NCI-H774 (cell line): ENCODE results near the gene ATG4B.

ENCODE experiments used
- DNase-seq: peaks from one replicate; lab custom pipeline; 2025; lab: John Stamatoyannopoulos, UW

Gene ATG4B

DNA sequence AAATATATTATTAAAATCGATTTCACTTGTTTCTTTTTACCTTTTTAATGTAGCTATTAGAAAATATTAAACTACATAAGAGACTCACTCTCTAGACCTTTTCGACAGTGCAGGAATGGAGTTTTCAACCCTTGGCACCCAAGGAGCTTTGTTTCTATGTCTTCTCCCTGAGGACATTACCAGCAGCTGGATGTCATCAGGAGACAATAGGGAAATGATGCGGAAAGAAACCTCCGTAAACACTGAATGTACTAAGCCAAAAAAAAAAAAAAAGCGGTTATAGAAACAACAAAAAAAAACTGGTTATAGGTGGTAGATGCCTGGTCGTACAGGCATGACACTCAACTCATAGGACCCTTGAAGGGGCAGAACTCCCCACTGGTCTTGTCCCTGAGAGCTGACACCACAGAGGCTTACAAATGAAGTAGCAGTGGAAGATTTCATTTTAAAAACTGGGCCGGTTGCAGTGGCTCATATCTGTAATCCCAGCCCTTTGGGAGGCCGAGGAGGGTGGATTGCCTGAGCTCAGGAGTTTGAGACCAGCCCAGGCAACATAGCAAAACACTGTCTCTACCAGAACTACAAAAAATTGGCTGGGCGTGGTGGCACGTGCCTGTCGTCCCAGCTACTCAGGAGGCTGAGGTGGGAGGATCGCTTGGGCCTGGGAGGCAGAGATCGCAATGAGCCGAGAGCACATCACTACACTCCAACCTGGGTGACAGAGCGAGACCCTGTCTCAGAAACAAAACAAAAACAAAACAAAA lies 24.3 kb upstream of the ATG4B start:
- no peak for DNase-seq

DNA sequence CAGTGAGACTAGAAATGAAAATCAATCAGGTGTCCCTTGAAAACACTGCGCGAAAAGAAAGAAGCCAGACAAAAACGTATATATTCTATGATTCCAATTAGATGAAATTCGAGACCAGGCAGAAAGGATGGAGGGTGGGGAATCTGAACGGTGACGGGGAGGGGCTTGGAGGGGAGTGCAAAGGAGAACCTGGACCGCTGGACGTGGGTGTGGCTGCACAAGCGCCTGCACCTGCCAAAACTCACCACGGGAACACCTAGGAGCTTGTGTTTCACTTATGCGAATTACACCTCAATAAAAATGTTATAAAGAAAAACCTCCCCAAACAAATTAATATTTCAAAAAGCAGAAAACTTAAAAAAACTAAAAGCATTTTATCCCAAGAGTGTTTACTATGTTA lies 22.5 kb upstream of the ATG4B start:
- no peak for DNase-seq

DNA sequence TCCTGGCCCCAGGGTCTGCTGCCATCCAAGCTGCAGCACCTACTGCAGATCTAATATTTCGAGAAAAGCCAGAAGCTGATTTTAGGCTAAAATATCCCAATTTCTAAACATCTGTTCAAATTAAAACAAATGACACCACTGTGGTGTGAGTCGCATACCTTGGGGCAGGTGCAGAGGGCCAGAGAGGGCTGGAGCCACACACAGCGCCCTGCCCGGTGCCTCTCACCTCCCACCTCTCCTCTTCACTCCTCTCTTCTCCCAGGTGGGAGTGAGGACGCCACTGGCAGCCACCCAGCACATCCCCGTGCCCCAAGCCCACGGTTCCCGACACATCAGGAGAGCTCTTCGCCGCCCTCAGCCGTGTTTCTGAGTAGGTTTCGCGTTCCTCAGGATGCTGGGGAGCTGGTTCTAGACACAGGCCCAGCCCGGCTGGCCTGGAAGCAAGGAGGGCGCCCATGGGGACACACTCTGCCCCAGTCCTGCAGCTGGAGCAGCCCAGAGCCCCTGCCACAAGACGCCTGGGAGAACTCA lies 21.9 kb upstream of the ATG4B start:
- DNase-seq = no peak

DNA sequence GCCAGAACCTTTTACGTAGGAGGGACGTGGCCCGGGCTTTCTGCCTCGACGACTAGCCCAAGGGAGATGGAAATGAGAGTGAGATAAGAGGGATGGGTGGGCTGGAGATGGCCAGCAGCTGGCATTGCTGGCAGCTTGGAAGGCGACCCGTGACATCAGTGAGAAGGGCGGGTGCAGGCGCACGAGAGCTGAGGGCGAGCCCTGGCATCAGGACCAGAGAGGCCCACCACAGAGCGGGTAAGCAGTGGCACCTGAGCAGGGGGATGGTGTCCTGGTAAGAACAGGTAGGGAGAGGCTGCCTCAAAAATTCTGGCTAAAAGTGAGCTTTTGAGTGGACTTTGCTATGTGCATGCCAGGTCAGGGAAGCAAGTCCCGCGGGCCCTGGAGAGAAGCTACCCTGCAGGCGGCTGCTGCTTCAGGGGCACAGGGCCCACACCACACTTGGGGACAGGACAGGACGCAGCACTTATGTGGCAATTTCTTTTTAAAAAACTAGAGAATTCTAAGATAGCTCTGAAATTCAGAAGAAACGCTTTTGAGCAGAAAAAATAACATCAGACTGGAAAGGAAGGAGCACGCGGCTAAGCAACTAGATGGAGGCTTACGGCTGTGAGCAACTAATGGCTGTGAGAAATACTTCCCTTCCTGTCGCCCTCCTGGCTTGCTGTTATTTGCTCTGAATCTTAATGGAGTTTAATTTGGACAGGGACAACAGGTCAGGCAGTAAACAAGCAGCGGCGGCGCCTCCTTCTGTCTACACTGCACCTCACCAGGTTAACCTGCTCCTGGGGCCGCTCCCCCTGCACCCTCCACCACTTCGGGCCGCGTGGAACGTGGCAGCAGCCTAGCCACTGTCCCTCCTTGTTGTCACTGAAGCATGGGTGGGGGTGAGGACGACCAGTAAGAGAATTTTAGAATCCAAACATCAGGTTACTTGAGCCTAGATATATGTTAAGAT lies 21.0 kb upstream of the ATG4B start:
- DNase-seq = no peak

DNA sequence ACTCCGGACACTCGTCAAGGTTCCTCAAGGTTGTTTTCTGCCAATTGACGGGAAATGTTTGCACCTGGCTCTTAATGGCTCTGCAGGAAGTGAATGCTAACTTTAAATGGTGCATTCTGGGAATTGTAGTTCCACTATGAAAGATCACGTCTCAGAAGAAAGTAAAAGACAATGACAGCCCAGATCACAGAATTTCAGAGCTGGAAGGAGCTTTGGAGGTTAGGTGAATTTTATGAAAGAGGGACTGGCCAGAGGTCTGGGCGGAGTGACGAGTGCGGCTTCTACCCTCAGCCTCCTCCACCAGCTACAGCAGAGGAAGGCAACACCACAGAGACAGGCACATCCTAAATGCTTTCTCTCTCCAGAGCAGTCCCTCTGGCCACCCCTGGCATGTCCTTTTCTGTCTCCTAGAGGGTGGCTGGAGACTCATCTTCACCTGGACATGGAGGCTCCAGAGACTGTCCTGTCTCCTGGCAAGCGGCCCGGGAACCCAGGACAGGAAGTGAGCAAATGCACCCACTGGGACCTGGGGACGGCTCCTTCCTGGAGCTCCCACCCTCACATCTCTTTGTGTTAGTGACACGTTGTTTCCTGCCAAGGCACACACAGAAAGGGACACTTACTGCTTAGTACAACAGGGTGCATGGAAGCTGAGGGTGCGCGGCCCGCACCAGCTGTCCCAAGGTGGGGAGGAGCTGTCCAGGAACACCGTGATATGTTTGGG lies 19.9 kb upstream of the ATG4B start:
- peak; percentile 34 for DNase-seq

DNA sequence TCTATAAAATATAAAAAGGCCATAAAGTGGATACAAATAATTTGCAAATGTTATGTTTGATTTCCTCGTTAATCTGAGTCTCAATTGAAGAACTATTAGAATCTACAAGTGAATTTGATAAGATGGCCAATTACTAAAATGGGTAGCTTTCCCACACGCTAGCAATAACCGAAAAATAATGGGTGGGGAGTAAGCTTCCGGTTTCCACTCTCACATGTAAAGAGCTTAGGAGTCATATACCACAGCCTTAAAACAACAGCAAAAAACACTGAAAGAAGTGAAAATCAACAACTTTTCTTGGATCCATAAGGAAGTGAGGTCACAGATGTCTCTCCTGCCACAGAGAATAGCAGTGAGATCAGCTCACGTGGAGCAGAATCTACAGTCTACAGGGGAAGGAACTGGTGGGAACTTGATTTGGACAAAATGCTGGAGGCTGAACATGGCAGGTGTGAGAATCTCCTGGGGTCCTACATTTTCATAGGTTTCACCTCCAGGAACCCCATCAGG lies 19.1 kb upstream of the ATG4B start:
- no peak for DNase-seq

DNA sequence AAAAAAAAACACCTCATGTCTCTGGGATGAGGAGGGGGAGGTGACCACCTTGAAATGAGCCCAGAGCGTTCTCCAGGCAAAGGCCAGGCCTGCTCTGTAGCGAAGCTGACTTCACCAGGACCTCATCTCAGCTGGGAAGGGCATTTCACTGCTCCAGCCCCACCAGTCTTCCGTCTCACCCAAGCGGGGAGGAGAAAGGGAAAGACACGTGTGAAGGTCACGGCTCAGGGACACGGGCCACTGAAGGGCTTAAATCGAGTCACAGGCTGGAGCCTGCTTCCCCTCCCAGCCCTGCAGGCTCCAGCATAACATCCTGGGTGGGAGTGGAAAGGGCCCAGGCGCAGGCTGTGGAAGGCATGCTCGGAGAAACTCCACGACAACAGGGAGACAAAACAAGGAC lies 18.7 kb upstream of the ATG4B start:
- no peak for DNase-seq

DNA sequence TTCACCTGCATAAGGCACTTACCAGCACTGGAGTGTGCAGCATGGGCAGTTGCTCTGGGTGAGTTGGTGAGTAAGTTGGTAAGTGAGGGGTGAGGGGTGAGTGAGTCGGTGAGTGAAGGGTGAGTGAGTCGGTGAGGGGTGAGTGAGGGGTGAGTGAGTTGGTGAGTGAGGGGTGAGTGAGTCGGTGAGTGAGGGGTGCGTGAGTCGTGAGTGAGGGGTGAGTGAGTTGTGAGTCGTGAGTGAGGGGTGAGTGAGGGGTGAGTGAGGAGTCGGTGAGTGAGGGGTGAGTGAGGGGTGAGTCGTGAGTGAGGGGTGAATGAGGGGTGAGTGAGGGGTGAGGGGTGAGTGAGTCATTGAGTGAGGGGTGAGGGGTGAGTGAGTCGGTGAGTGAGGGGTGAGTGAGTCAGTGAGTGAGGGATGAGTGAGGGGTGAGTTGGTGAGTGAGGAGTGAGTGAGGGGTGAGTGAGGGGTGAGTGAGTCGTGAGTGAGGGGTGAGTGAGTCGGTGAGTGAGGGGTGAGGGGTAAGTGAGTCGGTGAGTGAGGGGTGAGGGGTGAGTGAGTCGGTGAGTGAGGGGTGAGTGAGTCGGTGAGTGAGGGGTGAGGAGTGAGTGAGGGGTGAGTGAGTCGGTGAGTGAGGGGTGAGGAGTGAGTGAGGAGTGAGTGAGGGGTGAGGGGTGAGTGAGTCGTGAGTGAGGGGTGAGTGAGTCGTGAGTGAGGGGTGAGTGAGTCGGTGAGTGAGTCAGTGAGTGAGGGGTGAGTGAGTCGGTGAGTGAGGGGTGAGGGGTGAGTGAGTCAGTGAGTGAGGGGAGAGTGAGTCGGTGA lies 17.7 kb upstream of the ATG4B start:
- DNase-seq = no peak

DNA sequence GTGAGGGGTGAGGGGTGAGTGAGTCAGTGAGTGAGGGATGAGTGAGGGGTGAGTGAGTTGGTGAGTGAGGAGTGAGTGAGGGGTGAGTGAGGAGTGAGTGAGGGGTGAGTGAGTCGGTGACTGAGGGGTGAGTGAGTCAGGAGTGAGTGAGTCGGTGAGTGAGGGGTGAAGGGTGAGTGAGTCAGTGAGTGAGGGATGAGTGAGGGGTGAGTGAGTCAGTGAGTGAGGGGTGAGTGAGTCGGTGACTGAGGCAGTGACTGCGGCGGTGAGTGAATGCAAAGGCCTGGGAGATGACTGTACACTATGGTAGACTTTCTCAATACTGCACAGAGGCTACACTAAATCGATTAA lies 17.1 kb upstream of the ATG4B start:
- no peak for DNase-seq

DNA sequence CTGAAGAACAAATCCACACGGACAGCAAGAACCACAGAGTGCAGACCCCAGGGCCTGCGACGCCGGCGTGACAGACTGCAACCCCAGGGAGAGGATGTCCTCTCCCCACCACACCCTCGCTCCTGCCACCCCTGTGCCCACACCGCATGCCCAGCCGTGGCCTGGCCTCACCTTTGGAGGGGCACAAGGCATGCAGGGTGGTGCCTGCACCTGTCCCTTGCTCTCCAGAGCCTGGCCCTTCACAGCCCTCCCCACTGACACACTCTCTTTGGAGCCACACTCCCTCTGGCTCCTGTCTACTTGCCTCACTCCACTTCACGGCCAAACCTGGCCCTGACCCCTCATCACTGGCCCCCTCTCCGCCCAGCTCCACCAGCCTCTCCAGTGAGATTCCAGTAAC lies 9.8 kb upstream of the ATG4B start:
- no peak for DNase-seq

DNA sequence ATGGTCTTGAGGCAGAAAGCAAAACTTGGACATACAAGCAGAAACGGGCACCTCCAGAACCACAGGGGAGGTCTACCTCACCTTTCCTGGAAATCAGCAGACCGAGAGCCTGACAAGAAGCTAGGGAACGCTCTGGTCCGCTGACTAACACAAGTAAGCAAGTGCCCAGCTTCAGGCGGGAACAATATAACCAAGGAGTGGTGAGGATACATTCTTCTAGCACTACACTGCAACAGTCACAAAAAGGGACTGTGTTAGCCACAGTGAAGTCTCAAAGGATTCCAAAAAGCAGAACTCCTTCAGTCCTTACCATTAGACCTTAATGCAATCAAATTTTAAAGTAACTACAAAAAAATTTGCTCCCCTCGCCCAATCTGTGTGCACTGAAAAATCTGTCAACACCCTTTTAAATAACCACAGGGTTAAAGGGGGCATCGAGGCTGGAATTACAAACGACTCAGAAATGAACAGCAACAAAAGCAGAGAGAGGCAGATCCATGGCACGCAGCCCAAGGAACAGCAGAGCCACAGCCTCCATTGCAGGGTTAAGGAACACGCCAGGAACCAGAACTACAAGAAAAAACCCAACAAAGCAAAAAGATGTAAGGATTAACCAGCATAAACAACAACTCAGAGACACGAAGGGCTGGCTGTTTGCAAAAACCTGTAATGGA lies 7.6 kb upstream of the ATG4B start:
- DNase-seq = no peak

DNA sequence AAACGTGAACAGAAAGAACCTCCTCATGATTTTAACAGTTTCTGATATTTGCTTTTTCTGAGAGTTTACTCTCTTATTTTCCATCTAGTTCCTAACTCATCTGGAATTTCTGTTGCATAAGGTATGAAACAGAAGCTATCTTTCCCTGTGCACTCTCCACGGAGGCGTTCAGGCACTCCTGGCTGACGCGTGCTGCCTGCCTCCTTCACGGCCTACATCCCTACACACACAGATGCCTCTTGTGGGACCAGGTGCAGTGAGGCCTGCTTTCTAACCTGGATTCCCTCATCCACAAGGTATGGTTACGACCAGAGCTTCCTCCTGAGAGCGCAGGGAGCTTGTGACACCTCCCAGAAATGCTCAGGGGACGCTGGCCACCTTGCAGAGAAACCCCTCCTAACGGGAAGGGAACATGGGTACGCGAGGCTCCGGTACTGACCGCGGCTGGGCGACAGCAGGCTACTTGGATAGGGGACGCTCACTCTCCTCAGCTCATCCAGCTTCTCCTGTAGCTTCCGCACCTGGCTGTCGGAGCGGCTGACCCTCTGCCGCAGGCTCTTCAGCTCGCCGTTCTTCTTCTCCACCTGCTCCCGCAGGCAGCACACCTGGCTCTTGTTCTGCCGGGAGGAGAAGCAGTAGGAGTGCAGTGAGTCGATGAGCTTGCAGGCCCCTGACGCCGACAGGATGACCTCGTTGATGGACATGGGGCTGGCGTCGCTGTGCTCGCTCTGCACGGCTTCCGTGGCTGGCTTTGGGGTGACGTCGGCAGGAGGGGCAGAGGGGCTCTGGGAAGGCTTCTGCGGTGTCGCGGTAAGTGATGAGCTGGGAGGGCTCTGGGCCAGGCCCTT lies 4.8 kb upstream of the ATG4B start:
- DNase-seq = no peak

DNA sequence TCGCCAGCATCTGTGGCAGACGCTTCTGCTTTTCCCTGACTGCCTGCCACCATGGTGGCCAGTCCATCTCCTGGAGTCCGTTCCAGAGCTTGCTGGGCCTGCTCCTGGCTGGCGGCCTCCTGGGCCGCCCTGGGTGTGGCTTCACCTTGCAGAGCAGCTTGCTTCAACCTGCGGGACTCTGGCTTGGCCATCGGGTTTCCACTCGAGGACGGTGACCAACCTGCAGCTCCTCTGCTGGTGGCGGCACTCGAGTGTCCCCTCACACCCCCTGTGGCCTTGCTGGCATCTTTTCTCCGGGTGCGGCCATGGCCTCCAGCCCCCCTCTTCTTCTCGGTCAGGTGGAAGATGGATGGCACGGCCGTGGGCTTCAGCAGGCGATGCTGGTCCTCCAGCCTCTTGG lies 3.9 kb upstream of the ATG4B start:
- no peak for DNase-seq

DNA sequence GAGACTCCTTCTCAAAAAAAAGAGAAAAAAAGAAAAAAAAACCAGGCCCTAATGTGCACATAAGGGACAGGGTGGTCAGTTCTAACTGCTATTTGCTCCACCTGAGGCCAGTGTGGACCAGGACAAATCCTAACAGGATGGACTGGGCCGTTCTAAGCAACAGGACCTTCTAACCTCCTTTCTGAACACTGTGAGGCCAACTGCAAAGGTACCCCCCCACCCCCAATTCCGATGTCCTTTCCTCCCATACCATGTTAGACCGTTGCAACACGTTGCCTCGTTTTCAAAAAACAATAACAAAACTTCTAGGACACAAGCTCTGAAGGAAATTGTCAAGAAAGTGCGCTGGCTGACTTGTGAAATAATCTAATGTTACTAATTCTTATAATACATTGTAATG lies 1.7 kb upstream of the ATG4B start:
- DNase-seq = no peak

DNA sequence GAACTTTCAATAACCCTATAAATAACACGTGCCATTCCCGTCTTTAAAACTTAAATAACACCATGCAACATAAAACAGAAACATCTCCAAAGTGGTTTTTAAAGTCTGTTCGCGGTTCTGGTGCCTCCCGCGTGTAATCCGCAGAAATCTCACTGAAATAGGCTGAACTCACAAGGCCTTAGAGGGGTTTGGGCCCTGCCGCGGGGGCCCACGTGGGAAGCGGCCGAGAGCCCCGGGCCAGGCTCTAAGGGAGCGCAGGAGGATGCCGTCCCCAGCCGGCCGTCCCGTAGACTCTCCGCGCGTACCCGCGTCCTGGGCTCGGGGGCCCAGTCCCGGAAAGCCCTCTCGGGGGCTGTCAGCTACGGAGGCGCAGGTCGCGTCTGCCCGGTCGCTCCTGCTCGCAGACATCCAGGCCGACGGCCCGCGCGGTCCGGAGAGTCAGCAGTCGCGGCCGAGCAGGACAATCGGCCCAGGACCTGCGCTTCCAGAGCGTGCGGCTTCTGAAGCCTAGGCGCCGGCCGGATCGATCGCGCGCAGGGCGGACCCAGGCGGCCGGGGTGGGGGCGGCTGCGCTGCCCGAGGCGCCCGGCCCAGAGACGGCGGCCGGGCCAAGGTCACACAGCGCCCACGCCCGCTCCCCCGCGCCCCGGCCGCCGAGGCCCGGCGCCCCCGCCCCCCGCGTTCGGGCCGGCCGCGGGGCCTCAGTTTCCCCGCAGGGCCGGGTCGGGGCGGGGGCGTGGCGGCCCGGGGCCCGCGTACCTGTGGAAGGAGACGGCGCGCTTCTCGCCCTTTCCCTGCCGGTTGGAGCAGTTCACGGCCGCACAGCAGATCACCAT lies 1.1 kb upstream of the ATG4B start:
- no peak for DNase-seq

DNA sequence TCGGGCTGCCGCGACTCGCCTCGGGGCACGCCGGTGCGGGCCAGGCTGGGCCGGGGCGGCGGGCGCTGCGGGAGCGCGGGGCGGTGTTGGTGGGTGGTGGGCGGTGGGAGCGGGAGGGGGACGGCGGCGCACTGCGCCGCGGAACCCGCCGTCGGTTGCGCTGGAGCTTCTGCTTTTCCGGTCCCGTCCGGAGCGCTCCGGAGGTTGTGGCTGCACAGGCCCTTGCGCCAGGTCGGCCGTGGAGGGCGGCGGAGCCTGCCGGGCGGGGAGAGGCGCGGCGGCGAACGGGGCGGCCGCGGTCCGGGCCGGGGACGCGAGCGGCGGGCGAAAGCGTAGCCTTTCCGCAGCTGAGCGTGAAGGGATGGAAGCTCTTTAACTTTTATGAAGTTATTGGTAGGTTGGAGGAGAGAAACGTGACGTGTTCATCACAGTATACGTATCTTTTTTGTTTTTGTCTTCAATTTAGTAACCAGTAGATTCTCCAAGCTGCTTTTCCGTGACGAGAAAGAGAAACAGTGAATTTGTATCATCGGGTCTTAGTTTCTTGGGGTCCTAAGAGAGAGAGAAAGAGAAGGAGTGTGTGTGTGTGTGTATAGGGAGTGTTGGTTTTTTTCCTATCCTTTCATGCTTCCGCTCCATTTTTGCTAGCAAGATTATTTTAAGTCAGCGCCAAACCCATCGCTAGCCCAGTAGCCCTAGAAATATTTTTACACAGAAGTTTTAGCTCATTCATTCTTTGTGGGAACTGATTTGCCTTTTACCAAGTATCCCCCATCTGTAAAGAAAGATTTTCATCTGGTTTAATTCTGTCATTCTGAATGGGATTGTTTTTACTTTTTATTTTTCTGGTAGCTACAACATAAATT lies 535 bp downstream of the ATG4B start:
- DNase-seq = no peak

DNA sequence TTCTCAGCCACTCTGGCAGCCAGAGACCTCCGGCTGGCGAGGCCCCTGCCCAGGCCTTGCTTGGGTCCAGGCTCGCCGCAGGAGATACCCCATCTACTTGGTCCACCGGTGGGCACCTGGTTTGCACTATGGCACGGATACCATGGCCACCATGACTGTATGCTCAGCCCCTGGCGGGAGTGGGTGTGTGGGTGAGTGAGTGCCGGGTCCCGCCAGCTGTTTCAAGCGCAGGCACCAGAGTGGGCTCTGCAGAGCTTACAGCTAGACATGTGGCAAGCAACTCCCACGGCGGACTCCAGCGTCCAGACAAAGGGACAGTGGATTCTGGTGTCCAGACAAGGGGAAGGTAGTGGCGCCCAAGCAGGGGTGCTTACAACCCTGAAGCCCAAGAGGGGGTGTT lies 1.4 kb downstream of the ATG4B start:
- DNase-seq = no peak

DNA sequence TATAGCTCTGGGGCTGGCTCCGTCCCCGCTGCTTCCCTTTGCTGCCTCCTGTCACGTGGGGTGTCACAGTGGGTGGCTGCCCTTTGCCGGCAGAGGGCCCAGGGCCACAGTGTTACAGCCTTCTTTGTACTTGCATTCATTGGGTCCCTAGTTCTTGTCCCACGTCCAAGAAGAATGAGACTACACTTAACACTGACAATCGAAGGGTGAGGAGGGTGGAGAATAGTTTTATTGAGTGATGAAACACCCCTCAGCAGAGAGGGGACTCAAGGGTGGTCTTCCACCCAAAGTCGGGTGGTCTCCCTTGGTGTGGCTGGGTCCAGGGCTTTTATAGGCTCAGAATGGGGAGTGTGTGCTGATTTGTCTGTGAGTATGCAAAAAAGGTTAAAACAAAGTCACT lies 1.9 kb downstream of the ATG4B start:
- DNase-seq = no peak
